Measurements from ENCODE around the gene FGD6.

The FGD6 gene

GRCh38 chr12:95258803-95259202, 41.5 kb upstream of the FGD6 start:
- no peak for TF ChIP-seq CTCF (IDR thresholded peaks at IDR 0.05; ENCODE audit: low read depth, low read length)
- TF ChIP-seq POLR2A (IDR thresholded peaks at IDR 0.05; ENCODE audit: extremely low read depth, insufficient read length) = no peak
- TF ChIP-seq MAX (IDR thresholded peaks at IDR 0.05; ENCODE audit: low read depth, low read length) = no peak
- no peak for TF ChIP-seq MYC (IDR thresholded peaks at IDR 0.05; ENCODE audit: low read depth, low read length)
- no peak for DNase-seq (ENCODE audit: low read depth)

GRCh38 chr12:95258151-95258550, 40.9 kb upstream of the FGD6 start:
- H3K4me3 ChIP-seq (ENCODE audit: low read depth, low read length) = no peak overlapping the region
- DNase-seq (ENCODE audit: low read depth) = no peak
- no peak for TF ChIP-seq CTCF (IDR thresholded peaks at IDR 0.05; ENCODE audit: low read depth, low read length)
- no peak for TF ChIP-seq POLR2A (IDR thresholded peaks at IDR 0.05; ENCODE audit: extremely low read depth, insufficient read length)
- no peak for TF ChIP-seq MYC (IDR thresholded peaks at IDR 0.05; ENCODE audit: low read depth, low read length)
- no peak for TF ChIP-seq MAX (IDR thresholded peaks at IDR 0.05; ENCODE audit: low read depth, low read length)

More at GRCh38 chr12:95258803-95259202, 41.5 kb upstream of the FGD6 start:
- H3K4me3 ChIP-seq (ENCODE audit: low read depth, low read length) = no peak overlapping the region

GRCh38 chr12:95257541-95257940, 40.3 kb upstream of the FGD6 start:
- TF ChIP-seq MAX (IDR thresholded peaks at IDR 0.05; ENCODE audit: low read depth, low read length) = no peak
- TF ChIP-seq CTCF (IDR thresholded peaks at IDR 0.05; ENCODE audit: low read depth, low read length) = no peak
- TF ChIP-seq MYC (IDR thresholded peaks at IDR 0.05; ENCODE audit: low read depth, low read length) = no peak
- no peak for TF ChIP-seq POLR2A (IDR thresholded peaks at IDR 0.05; ENCODE audit: extremely low read depth, insufficient read length)
- DNase-seq (ENCODE audit: low read depth) = no peak
- H3K4me3 ChIP-seq (ENCODE audit: low read depth, low read length) = no peak overlapping the region

- no peak for TF ChIP-seq CTCF (IDR thresholded peaks at IDR 0.05; ENCODE audit: low read depth, low read length)
- TF ChIP-seq POLR2A (IDR thresholded peaks at IDR 0.05; ENCODE audit: extremely low read depth, insufficient read length) = no peak
- no peak for TF ChIP-seq MAX (IDR thresholded peaks at IDR 0.05; ENCODE audit: low read depth, low read length)
- TF ChIP-seq MYC (IDR thresholded peaks at IDR 0.05; ENCODE audit: low read depth, low read length) = no peak
- H3K4me3 ChIP-seq (ENCODE audit: low read depth, low read length) = no peak overlapping the region
- DNase-seq (ENCODE audit: low read depth) = no peak
Measured at GRCh38 chr12:95253386-95253785, 36.1 kb upstream of the FGD6 start.

- H3K4me3 ChIP-seq (ENCODE audit: low read depth, low read length) = no peak overlapping the region
- DNase-seq (ENCODE audit: low read depth) = no peak
- TF ChIP-seq POLR2A (IDR thresholded peaks at IDR 0.05; ENCODE audit: extremely low read depth, insufficient read length) (no peak), MYC (IDR thresholded peaks at IDR 0.05; ENCODE audit: low read depth, low read length) (no peak), MAX (IDR thresholded peaks at IDR 0.05; ENCODE audit: low read depth, low read length) (no peak)
Measured at GRCh38 chr12:95248604-95249360, 31.5 kb upstream of the FGD6 start.

- H3K4me3 ChIP-seq (ENCODE audit: low read depth, low read length) = no peak overlapping the region
- no peak for DNase-seq (ENCODE audit: low read depth)
- TF ChIP-seq POLR2A (IDR thresholded peaks at IDR 0.05; ENCODE audit: extremely low read depth, insufficient read length) = no peak
Measured at GRCh38 chr12:95248095-95248494, 30.8 kb upstream of the FGD6 start.
